Panc1 (cell line): ENCODE measurements around the gene MAP3K4.

Experiments
- CTCF ChIP-seq: fragments of 450-650 bp; IDR thresholded peaks from 2 replicates; pipeline ENCODE4 v1.5.1; 2017; ENCODE audit warnings: mild to moderate bottlenecking
- POLR2AphosphoS5 ChIP-seq: IDR thresholded peaks from 2 replicates; pipeline ENCODE4 v1.6.1; 2012; ENCODE audit warnings: mild to moderate bottlenecking, low read depth, low read length, moderate library complexity

- no peak for TF ChIP-seq POLR2AphosphoS5
- TF ChIP-seq CTCF: no peak
Measured at GRCh38 chr6:161068321-161068741, 76.8 kb downstream of the MAP3K4 start.
